ENCODE results near the gene SLC29A1.

DNA sequence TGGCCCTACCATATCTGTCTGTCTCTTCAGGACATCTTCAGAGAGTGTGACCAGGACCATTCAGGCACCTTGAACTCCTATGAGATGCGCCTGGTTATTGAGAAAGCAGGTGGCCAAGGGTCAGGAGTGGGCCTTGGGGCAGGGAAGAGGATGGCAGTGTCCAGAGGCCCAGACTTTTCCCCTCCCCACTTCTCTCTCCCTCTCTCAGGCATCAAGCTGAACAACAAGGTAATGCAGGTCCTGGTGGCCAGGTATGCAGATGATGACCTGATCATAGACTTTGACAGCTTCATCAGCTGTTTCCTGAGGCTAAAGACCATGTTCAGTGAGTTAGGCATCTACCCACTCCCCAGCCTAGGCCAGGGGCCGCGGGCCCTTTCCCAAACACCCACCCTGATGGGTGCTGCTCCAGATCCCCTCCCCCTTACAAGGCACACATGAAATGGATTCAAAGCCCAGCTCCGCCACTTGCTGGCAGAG, 40.4 kb upstream of the SLC29A1 start:
- TF ChIP-seq, protein P1, sequence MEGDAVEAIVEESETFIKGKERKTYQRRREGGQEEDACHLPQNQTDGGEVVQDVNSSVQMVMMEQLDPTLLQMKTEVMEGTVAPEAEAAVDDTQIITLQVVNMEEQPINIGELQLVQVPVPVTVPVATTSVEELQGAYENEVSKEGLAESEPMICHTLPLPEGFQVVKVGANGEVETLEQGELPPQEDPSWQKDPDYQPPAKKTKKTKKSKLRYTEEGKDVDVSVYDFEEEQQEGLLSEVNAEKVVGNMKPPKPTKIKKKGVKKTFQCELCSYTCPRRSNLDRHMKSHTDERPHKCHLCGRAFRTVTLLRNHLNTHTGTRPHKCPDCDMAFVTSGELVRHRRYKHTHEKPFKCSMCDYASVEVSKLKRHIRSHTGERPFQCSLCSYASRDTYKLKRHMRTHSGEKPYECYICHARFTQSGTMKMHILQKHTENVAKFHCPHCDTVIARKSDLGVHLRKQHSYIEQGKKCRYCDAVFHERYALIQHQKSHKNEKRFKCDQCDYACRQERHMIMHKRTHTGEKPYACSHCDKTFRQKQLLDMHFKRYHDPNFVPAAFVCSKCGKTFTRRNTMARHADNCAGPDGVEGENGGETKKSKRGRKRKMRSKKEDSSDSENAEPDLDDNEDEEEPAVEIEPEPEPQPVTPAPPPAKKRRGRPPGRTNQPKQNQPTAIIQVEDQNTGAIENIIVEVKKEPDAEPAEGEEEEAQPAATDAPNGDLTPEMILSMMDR (IDR thresholded peaks at IDR 0.05) = no peak
- no peak for TF ChIP-seq POLR2A (IDR thresholded peaks at IDR 0.05)
